Neural cell (in vitro differentiated cells): Measurements from ENCODE around the gene NOX4. TPM values are rescaled to one million over a fixed set of nuclear protein-coding genes. Genes with fewer than 3 reads are reported as not detected.

Experiments
- H2AFZ ChIP-seq: fragments of 200-600, 300-800 bp; sonication (generic), shearing (Covaris generic); 2 replicates; pipeline ENCODE4 v1.6.0; 2014; ENCODE audit warnings: low read depth, mild to moderate bottlenecking, antibody characterized with exemption, low read length, moderate library complexity
- H3F3A ChIP-seq: fragments of 200-600 bp; shearing (Covaris generic); 2 replicates; pipeline ENCODE4 v1.6.1; 2016; ENCODE audit warnings: mild to moderate bottlenecking, moderate library complexity, mixed read lengths, antibody characterized with exemption, low read length; ENCODE audit not compliant: insufficient read depth, poor library complexity, severe bottlenecking
- H3K27ac ChIP-seq: fragments of 200-600, 300-800 bp; sonication (generic), shearing (Covaris generic); 2 replicates; pipeline ENCODE4 v1.5.1; 2014; ENCODE audit warnings: mild to moderate bottlenecking, low read length, moderate library complexity
- H3K27me3 ChIP-seq: fragments of 300-800, 200-600 bp; sonication (generic), shearing (Covaris generic); 2 replicates; pipeline ENCODE4 v1.6.0; 2014; ENCODE audit warnings: mild to moderate bottlenecking, low read depth, low read length, moderate library complexity; ENCODE audit not compliant: insufficient read depth
- H3K36me3 ChIP-seq: fragments of 300-800, 200-600 bp; sonication (generic), shearing (Covaris generic); 2 replicates; pipeline ENCODE4 v1.5.1; 2014; ENCODE audit warnings: mild to moderate bottlenecking, antibody characterized with exemption, low read length, moderate library complexity; ENCODE audit not compliant: insufficient read depth
- H3K4me2 ChIP-seq: fragments of 300-800, 200-600 bp; sonication (generic), shearing (Covaris generic); 2 replicates; pipeline ENCODE4 v1.6.0; 2014; ENCODE audit warnings: mild to moderate bottlenecking, low read length
- H3K4me3 ChIP-seq: fragments of 300-800, 200-600 bp; sonication (generic), shearing (Covaris generic); 2 replicates; pipeline ENCODE4 v1.5.1; 2014; ENCODE audit warnings: mild to moderate bottlenecking, low read length, moderate library complexity
- H3K79me2 ChIP-seq: fragments of 200-600 bp; shearing (Covaris generic); replicated peaks from 2 replicates; pipeline ENCODE4 v1.6.0; 2014; ENCODE audit warnings: mild to moderate bottlenecking, low read length, moderate library complexity; ENCODE audit not compliant: insufficient read depth
- H3K9ac ChIP-seq: fragments of 300-800, 200-600 bp; sonication (generic), shearing (Covaris generic); 2 replicates; pipeline ENCODE4 v1.6.1; 2016; ENCODE audit warnings: mild to moderate bottlenecking, low read length, mixed read lengths
- H3K9me2 ChIP-seq: fragments of 200-600 bp; shearing (Covaris generic); 2 replicates; pipeline ENCODE4 v1.6.1; 2016; ENCODE audit warnings: mild to moderate bottlenecking, low read length, mixed read lengths; ENCODE audit not compliant: insufficient read depth
- H3K9me3 ChIP-seq: fragments of 200-600, 300-800 bp; sonication (generic), shearing (Covaris generic); 2 replicates; pipeline ENCODE4 v1.6.1; 2016; ENCODE audit warnings: mild to moderate bottlenecking, mixed run types, low read length, moderate library complexity, mixed read lengths
- H4K20me1 ChIP-seq: fragments of 200-600 bp; shearing (Covaris generic); 2 replicates; pipeline ENCODE4 v1.6.1; 2016; ENCODE audit warnings: mild to moderate bottlenecking, mixed run types; ENCODE audit not compliant: insufficient read depth
- CTCF ChIP-seq: fragments of 450-650 bp; IDR thresholded peaks from 2 replicates; pipeline ENCODE4 v1.5.1; 2014; ENCODE audit warnings: antibody characterized with exemption, mild to moderate bottlenecking, moderate library complexity; ENCODE audit not compliant: poor library complexity, severe bottlenecking
- EP300 ChIP-seq: fragments of 450-650 bp; conservative IDR thresholded peaks from 2 replicates; pipeline ENCODE4 v1.6.1; 2014; ENCODE audit warnings: antibody characterized with exemption, mild to moderate bottlenecking, moderate library complexity; ENCODE audit not compliant: poor library complexity, severe bottlenecking
- EZH2 ChIP-seq: fragments of 200-600, 300-800 bp; shearing (Covaris generic), sonication (generic); IDR thresholded peaks from 2 replicates; pipeline ENCODE4 v1.6.1; 2014; ENCODE audit warnings: antibody characterized with exemption, low read length, borderline replicate concordance, mild to moderate bottlenecking; ENCODE audit not compliant: insufficient read depth, poor library complexity, severe bottlenecking
- REST ChIP-seq: IDR thresholded peaks from 2 replicates; pipeline ENCODE4 v1.6.1; 2012; ENCODE audit warnings: borderline replicate concordance
- SMC3 ChIP-seq: fragments of 450-650 bp; conservative IDR thresholded peaks from 2 replicates; pipeline ENCODE4 v1.6.1; 2014; ENCODE audit warnings: antibody characterized with exemption, mild to moderate bottlenecking, moderate library complexity; ENCODE audit not compliant: poor library complexity
- TAF1 ChIP-seq: IDR thresholded peaks from 2 replicates; pipeline ENCODE4 v1.6.1; 2012; ENCODE audit warnings: low read depth
- polyA plus RNA-seq: library from polyadenylated mRNA; depleted of rRNA; stranded (reverse); fragments of >200 nt; gene quantifications from 2 replicates; pipeline ENCODE4 v1.2.3, GENCODE V29; 2014

The NOX4 gene
- polyA plus RNA-seq, 1 donor from 2014 or later: 0.71 TPM

GRCh38 chr11:89489930-89490329, 1.2 kb downstream of the NOX4 start:
- Histone ChIP-seq H4K20me1 (no peaks in the 10 kb centered on the region), H3K4me2 (no peak overlapping the region), H3K79me2 (no peaks in the 10 kb centered on the region), H3K4me3 (no peak overlapping the region), H3K27me3 (no peaks in the 10 kb centered on the region), H2AFZ (no peak overlapping the region), H3K9me3 (no peaks in the 10 kb centered on the region), H3F3A (no peaks in the 10 kb centered on the region), H3K9ac (no peak overlapping the region), H3K27ac (no peak overlapping the region), H3K9me2 (no peaks in the 10 kb centered on the region), H3K36me3 (no peaks in the 10 kb centered on the region)
- TF ChIP-seq TAF1 (no peak), EP300 (no peak), EZH2 (no peak)

- no peaks in the 10 kb centered on the region for H3F3A ChIP-seq
- no peaks in the 10 kb centered on the region for H3K9me3 ChIP-seq
- no peak overlapping the region for H3K27ac ChIP-seq
- no peaks in the 10 kb centered on the region for H3K36me3 ChIP-seq
- no peaks in the 10 kb centered on the region for H3K79me2 ChIP-seq
- H4K20me1 ChIP-seq: no peaks in the 10 kb centered on the region
- no peaks in the 10 kb centered on the region for H3K9me2 ChIP-seq
- no peak overlapping the region for H3K4me3 ChIP-seq
- H3K27me3 ChIP-seq: no peaks in the 10 kb centered on the region
- TF ChIP-seq CTCF (no peak), SMC3 (no peak), REST (no peak), TAF1 (no peak), EP300 (no peak)
- no peak overlapping the region for H3K9ac ChIP-seq
- no peak overlapping the region for H2AFZ ChIP-seq
- H3K4me2 ChIP-seq: no peak overlapping the region
Measured at GRCh38 chr11:89487016-89487415, 4.2 kb downstream of the NOX4 start.

- TF ChIP-seq EP300 (no peak), TAF1 (no peak)
- Histone ChIP-seq H2AFZ (no peak overlapping the region), H3K9me2 (no peaks in the 10 kb centered on the region), H3F3A (no peaks in the 10 kb centered on the region), H3K4me3 (no peak overlapping the region), H3K27ac (no peak overlapping the region), H3K27me3 (no peaks in the 10 kb centered on the region), H3K9me3 (no peaks in the 10 kb centered on the region), H3K79me2 (no peaks in the 10 kb centered on the region), H4K20me1 (no peaks in the 10 kb centered on the region), H3K36me3 (no peaks in the 10 kb centered on the region), H3K9ac (no peak overlapping the region), H3K4me2 (no peak overlapping the region)
Measured at GRCh38 chr11:89484896-89485295, 6.3 kb downstream of the NOX4 start.
